Skeletal muscle satellite cell (primary cell): ENCODE results near the gene IGSF3.
A peak's percentile ranks its signal among the peaks of the same experiment; 100 is the strongest.
"Not testable (repeated sequence)": the region's sequence is repeated elsewhere in the genome, so short reads cannot be mapped to it uniquely, and the experiment has no call there.

Experiments
- H3K27me3 ChIP-seq: 2 replicates; pipeline ENCODE4 v1.7.0; 2013; ENCODE audit warnings: low read length; ENCODE audit not compliant: control insufficient read depth, insufficient read depth
- H3K36me3 ChIP-seq: 2 replicates; pipeline ENCODE4 v1.7.0; 2013; ENCODE audit warnings: mild to moderate bottlenecking, control low read depth, low read length; ENCODE audit not compliant: insufficient read depth
- H3K4me1 ChIP-seq: 2 replicates; pipeline ENCODE4 v1.7.0; 2013; ENCODE audit warnings: low read length; ENCODE audit not compliant: control insufficient read depth, insufficient read depth
- H3K4me2 ChIP-seq: 2 replicates; pipeline ENCODE4 v1.7.0; 2013; ENCODE audit warnings: mild to moderate bottlenecking, low read length
- H3K4me3 ChIP-seq: 2 replicates; pipeline ENCODE4 v1.7.0; 2013; ENCODE audit warnings: low read length
- H3K9ac ChIP-seq: 2 replicates; pipeline ENCODE4 v1.7.0; 2013; ENCODE audit warnings: mild to moderate bottlenecking, low read depth, low read length, moderate library complexity
- H3K9me3 ChIP-seq: replicated peaks from 2 replicates; pipeline ENCODE4 v1.7.0; 2013; ENCODE audit warnings: mild to moderate bottlenecking, control low read depth, low read length

Gene IGSF3

GRCh38 chr1:116568662-116569380 lies 98.7 kb downstream of the IGSF3 start:
- Histone ChIP-seq H3K4me3 (no peak overlapping the region), H3K27me3 (no peaks in the 10 kb centered on the region), H3K36me3 (no peaks in the 10 kb centered on the region), H3K4me1 (peaks cover 29% of the 10 kb centered on the region), H3K9ac (no peak overlapping the region), H3K9me3 (no peaks in the 10 kb centered on the region), H3K4me2 (no peak overlapping the region)

GRCh38 chr1:116567790-116568661 lies 99.5 kb downstream of the IGSF3 start:
- no peaks in the 10 kb centered on the region for H3K9me3 ChIP-seq
- no peak overlapping the region for H3K9ac ChIP-seq
- H3K4me2 ChIP-seq, result no peak overlapping the region
- H3K36me3 ChIP-seq, result no peaks in the 10 kb centered on the region
- no peak overlapping the region for H3K4me3 ChIP-seq
- H3K4me1 ChIP-seq, result peaks cover 29% of the 10 kb centered on the region
- no peaks in the 10 kb centered on the region for H3K27me3 ChIP-seq

GRCh38 chr1:116565222-116565621 lies 102.3 kb downstream of the IGSF3 start:
- Histone ChIP-seq H3K36me3 (no peaks in the 10 kb centered on the region), H3K4me3 (no peak overlapping the region), H3K4me2 (no peak overlapping the region), H3K4me1 (peaks cover 22% of the 10 kb centered on the region), H3K27me3 (no peaks in the 10 kb centered on the region), H3K9ac (no peak overlapping the region), H3K9me3 (no peaks in the 10 kb centered on the region)

GRCh38 chr1:116564426-116564825 lies 103.1 kb downstream of the IGSF3 start:
- H3K9me3 ChIP-seq, result no peaks in the 10 kb centered on the region
- H3K9ac ChIP-seq, result no peak overlapping the region
- no peak overlapping the region for H3K4me3 ChIP-seq
- H3K4me2 ChIP-seq, result no peak overlapping the region
- peaks cover 18% of the 10 kb centered on the region for H3K4me1 ChIP-seq
- no peaks in the 10 kb centered on the region for H3K36me3 ChIP-seq
- H3K27me3 ChIP-seq, result no peaks in the 10 kb centered on the region

GRCh38 chr1:116562465-116562864 lies 105.1 kb downstream of the IGSF3 start:
- not testable (repeated sequence) for H3K9me3 ChIP-seq, H3K27me3 ChIP-seq, H3K4me3 ChIP-seq, H3K36me3 ChIP-seq, H3K9ac ChIP-seq, H3K4me2 ChIP-seq
- H3K4me1 ChIP-seq, result peaks cover 13% of the 10 kb centered on the region

- Histone ChIP-seq H3K4me2 (no peak overlapping the region), H3K9me3 (no peaks in the 10 kb centered on the region), H3K4me3 (no peak overlapping the region), H3K27me3 (no peaks in the 10 kb centered on the region), H3K36me3 (no peaks in the 10 kb centered on the region), H3K4me1 (peaks cover 18% of the 10 kb centered on the region), H3K9ac (no peak overlapping the region)
Measured at GRCh38 chr1:116561563-116561962, 106.0 kb downstream of the IGSF3 start.

- Histone ChIP-seq H3K36me3 (no peaks in the 10 kb centered on the region), H3K4me1 (peaks cover 18% of the 10 kb centered on the region), H3K9ac (no peak overlapping the region), H3K4me3 (no peak overlapping the region), H3K9me3 (no peaks in the 10 kb centered on the region), H3K4me2 (no peak overlapping the region), H3K27me3 (no peaks in the 10 kb centered on the region)
Measured at GRCh38 chr1:116560704-116561490, 106.6 kb downstream of the IGSF3 start.

GRCh38 chr1:116559304-116559761 lies 108.2 kb downstream of the IGSF3 start:
- H3K4me1 ChIP-seq, result peaks cover 16% of the 10 kb centered on the region
- H3K9me3 ChIP-seq, result no peaks in the 10 kb centered on the region
- H3K36me3 ChIP-seq, result no peaks in the 10 kb centered on the region
- no peak overlapping the region for H3K4me3 ChIP-seq
- H3K27me3 ChIP-seq, result no peaks in the 10 kb centered on the region
- H3K9ac ChIP-seq, result no peak overlapping the region
- no peak overlapping the region for H3K4me2 ChIP-seq

GRCh38 chr1:116558571-116558970 lies 109.0 kb downstream of the IGSF3 start:
- Histone ChIP-seq H3K4me3 (no peak overlapping the region), H3K36me3 (no peaks in the 10 kb centered on the region), H3K27me3 (no peaks in the 10 kb centered on the region), H3K9ac (no peak overlapping the region), H3K4me2 (no peak overlapping the region), H3K9me3 (no peaks in the 10 kb centered on the region), H3K4me1 (peaks cover 16% of the 10 kb centered on the region)

- peaks cover 20% of the 10 kb centered on the region for H3K4me1 ChIP-seq
- H3K36me3 ChIP-seq, result no peaks in the 10 kb centered on the region
- H3K4me3 ChIP-seq, result no peak overlapping the region
- H3K4me2 ChIP-seq, result no peak overlapping the region
- no peaks in the 10 kb centered on the region for H3K27me3 ChIP-seq
- no peak overlapping the region for H3K9ac ChIP-seq
- no peaks in the 10 kb centered on the region for H3K9me3 ChIP-seq
Measured at GRCh38 chr1:116558140-116558549, 109.4 kb downstream of the IGSF3 start.

- Histone ChIP-seq H3K36me3 (no peaks in the 10 kb centered on the region), H3K27me3 (no peaks in the 10 kb centered on the region), H3K9ac (peak overlapping the region; percentile 53), H3K9me3 (no peaks in the 10 kb centered on the region), H3K4me2 (no peak overlapping the region), H3K4me1 (peaks cover 20% of the 10 kb centered on the region), H3K4me3 (no peak overlapping the region)
Measured at GRCh38 chr1:116557323-116557878, 110.1 kb downstream of the IGSF3 start.
